Measurements from ENCODE around the gene ZNF407.

DNA sequence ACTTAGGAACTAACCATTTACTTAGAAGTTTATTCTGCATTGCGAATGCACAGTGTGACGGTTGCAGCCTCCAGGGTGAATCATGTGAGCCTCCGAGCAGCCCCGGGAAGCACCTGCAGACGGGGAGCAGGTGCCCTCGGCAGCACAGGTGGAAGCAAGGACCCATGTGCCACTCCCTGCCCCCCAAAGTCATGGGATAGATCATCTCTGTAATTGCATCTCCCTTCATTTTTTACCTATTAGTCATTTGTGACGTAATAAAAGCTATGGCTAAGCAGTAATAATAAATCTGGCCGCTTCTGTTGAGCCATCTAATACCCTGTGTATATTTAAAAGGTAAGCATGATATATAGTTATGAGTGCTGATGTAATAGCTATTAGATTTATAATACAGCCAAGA, 514.1 kb downstream of the ZNF407 start:
- TF ChIP-seq, protein P1, sequence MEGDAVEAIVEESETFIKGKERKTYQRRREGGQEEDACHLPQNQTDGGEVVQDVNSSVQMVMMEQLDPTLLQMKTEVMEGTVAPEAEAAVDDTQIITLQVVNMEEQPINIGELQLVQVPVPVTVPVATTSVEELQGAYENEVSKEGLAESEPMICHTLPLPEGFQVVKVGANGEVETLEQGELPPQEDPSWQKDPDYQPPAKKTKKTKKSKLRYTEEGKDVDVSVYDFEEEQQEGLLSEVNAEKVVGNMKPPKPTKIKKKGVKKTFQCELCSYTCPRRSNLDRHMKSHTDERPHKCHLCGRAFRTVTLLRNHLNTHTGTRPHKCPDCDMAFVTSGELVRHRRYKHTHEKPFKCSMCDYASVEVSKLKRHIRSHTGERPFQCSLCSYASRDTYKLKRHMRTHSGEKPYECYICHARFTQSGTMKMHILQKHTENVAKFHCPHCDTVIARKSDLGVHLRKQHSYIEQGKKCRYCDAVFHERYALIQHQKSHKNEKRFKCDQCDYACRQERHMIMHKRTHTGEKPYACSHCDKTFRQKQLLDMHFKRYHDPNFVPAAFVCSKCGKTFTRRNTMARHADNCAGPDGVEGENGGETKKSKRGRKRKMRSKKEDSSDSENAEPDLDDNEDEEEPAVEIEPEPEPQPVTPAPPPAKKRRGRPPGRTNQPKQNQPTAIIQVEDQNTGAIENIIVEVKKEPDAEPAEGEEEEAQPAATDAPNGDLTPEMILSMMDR (IDR thresholded peaks at IDR 0.05) = no peak
- TF ChIP-seq POLR2A (IDR thresholded peaks at IDR 0.05) = no peak
